Panc1 (cell line): Measurements from ENCODE around the gene TCHP. TPM values are rescaled to one million over a fixed set of nuclear protein-coding genes. Genes with fewer than 3 reads are reported as not detected.

Experiments used
- ATAC-seq: fragments of 200-7000 bp; cut with Tn5 transposase; 2 replicates; pipeline ENCODE4 v1.9.1; 2020; ENCODE audit warnings: mild to moderate bottlenecking, moderate library complexity
- BruUV-seq: library from RNA; stranded (reverse); fragments of 400-500 nt; replicated peaks from 2 replicates; lab custom pipeline; 2021; lab: Mats Ljungman, UMichigan
- CTCF ChIA-PET: fragments of 300-600 bp; sonication (Branson Sonifier 250); formaldehyde crosslinking; loops from one replicate; lab custom pipeline; 2022; ENCODE audit warnings: antibody characterized with exemption; lab: Charles Lee
- POLR2A ChIA-PET: fragments of 300-600 bp; sonication (Branson Sonifier 250); formaldehyde crosslinking; loops from one replicate; lab custom pipeline; 2022; ENCODE audit warnings: antibody characterized with exemption; lab: Charles Lee
- DNase-seq: peaks from one replicate; pipeline ENCODE4 v3.0.0-alpha.2; 2010; ENCODE audit warnings: low read depth, low spot score
- H3K27ac ChIP-seq: 2 replicates; pipeline ENCODE4 v1.5.1; 2011; ENCODE audit warnings: mild to moderate bottlenecking, low read length, inconsistent platforms
- H3K27me3 ChIP-seq: fragments of 200-500 bp; sonication (Bioruptor generic); 2 replicates; pipeline ENCODE4 v1.6.0; 2014; ENCODE audit warnings: low read length, inconsistent platforms; ENCODE audit not compliant: control insufficient read depth, insufficient read depth
- H3K36me3 ChIP-seq: fragments of 200-500 bp; sonication (Bioruptor generic); 2 replicates; pipeline ENCODE4 v1.5.1; 2014; ENCODE audit warnings: inconsistent platforms, mild to moderate bottlenecking, low read length, moderate library complexity; ENCODE audit not compliant: control insufficient read depth, insufficient read depth
- H3K4me1 ChIP-seq: 2 replicates; pipeline ENCODE4 v1.5.1; 2011; ENCODE audit warnings: inconsistent platforms, mild to moderate bottlenecking, low read length, moderate library complexity; ENCODE audit not compliant: control insufficient read depth, insufficient read depth
- H3K4me3 ChIP-seq, 2 experiments: 2 replicates each; pipeline ENCODE4 v1.5.1; 2011 to 2012; ENCODE audit warnings: low read depth in 2 of 2, low read length in 2 of 2, mild to moderate bottlenecking in 2 of 2, inconsistent platforms in 1 of 2, moderate library complexity in 1 of 2
- H3K9me3 ChIP-seq: fragments of 200-500 bp; sonication (Bioruptor generic); 2 replicates; pipeline ENCODE4 v1.5.1; 2014; ENCODE audit warnings: low read depth, mild to moderate bottlenecking, inconsistent platforms, low read length, moderate library complexity; ENCODE audit not compliant: control insufficient read depth, insufficient read depth
- CTCF ChIP-seq: fragments of 450-650 bp; IDR thresholded peaks from 2 replicates; pipeline ENCODE4 v1.5.1; 2017; ENCODE audit warnings: mild to moderate bottlenecking
- POLR2AphosphoS5 ChIP-seq: IDR thresholded peaks from 2 replicates; pipeline ENCODE4 v1.6.1; 2012; ENCODE audit warnings: mild to moderate bottlenecking, low read depth, low read length, moderate library complexity
- REST ChIP-seq, 2 experiments: IDR thresholded peaks; 2 replicates each; pipeline ENCODE4 v1.6.1; 2011 to 2012; ENCODE audit warnings: low read depth in 2 of 2, control low read depth in 1 of 2, low read length in 1 of 2, mild to moderate bottlenecking in 1 of 2, moderate library complexity in 1 of 2; ENCODE audit not compliant: insufficient read depth in 1 of 2
- SIN3A ChIP-seq: IDR thresholded peaks from 2 replicates; pipeline ENCODE4 v1.6.1; 2012; ENCODE audit warnings: low read depth, mild to moderate bottlenecking, low read length, moderate library complexity, borderline replicate concordance; ENCODE audit not compliant: insufficient read depth
- TCF7L2 ChIP-seq: IDR thresholded peaks from 2 replicates; pipeline ENCODE4 v1.6.1; 2011; ENCODE audit warnings: mild to moderate bottlenecking, low read depth, low read length, inconsistent platforms
- in situ Hi-C: cut with HindIII; loops from 2 replicates; pipeline ENCODE4 v1.10.0; 2016; ENCODE audit warnings: low sequenced_read_pairs, low pct_unique_long_range_greater_than_20kb
- intact Hi-C: fragments of 100-400 bp; cut with micrococcal nuclease; formaldehyde crosslinking; loops from one replicate; pipeline ENCODE4 v1.10.0; 2022; ENCODE audit not compliant: unreplicated experiment
- total RNA-seq: library from RNA; stranded (reverse); gene quantifications from one replicate; pipeline ENCODE4 v1.2.1, GENCODE V29; 2021; ENCODE audit not compliant: unreplicated experiment

TCHP gene
- total RNA-seq, 1 experiment from 2014 or later: 25.0 TPM

DNA sequence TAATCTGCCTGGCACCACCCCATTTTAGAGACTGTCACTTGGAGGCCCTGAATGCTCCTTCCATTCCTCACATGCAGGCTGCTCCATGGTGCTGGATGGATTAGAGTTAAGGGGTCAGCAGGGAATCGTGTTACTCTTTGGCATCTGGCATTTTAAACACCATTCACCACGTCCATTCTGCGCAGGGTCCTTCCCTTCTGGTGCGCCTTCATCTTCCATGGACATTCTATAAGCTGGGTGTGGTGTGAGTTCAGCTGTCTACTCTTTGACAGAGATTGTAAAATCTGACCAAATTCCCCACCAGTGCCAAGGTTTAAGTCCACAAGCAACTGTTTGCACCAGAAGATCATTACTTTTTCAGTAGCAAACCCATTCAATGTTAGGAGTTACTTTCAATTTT is 48.3 kb downstream of the TCHP start:
- no peak overlapping the region for H3K27ac ChIP-seq
- intact Hi-C loops (no loop called here), in situ Hi-C loops (no loop called here)
- no peak for ATAC-seq
- ChIA-PET POLR2A (no interaction called here), CTCF (no interaction called here)
- BruUV-seq: no TSS peak
- no peak for DNase-seq
- no peaks in the 10 kb centered on the region for H3K27me3 ChIP-seq
- no peaks in the 10 kb centered on the region for H3K4me1 ChIP-seq
- no peaks in the 10 kb centered on the region for H3K9me3 ChIP-seq
- H3K36me3 ChIP-seq: peaks cover 7% of the 10 kb centered on the region
- H3K4me3 ChIP-seq: no peak overlapping the region
- TF ChIP-seq TCF7L2 (no peak), REST (IDR thresholded peaks at IDR 0.05; ENCODE audit: insufficient read depth in 1 of 2, low read depth in 2 of 2, low read length in 1 of 2) (no peak), POLR2AphosphoS5 (no peak), CTCF (no peak), SIN3A (no peak)

DNA sequence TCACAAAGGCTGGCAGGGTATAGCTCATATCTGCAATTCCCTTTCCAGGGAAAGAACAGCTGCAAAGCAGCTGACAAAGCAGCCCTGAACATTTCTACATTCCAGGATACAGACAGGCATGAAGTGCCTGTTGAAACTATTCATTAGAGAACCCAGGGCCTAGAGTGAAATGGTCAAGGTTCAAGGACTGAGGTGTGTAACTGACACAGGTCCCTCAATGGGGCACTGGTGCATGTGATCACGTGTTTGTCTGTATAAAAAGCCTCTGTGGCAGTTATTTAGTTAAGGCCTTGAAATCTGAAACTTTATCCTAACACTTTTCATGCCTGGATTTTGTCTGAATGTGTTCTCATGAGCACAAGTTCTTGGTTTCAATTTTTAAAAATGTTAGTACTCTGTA is 49.0 kb downstream of the TCHP start:
- peaks cover 7% of the 10 kb centered on the region for H3K36me3 ChIP-seq
- TF ChIP-seq SIN3A (no peak), POLR2AphosphoS5 (no peak), CTCF (no peak), TCF7L2 (no peak), REST (IDR thresholded peaks at IDR 0.05; ENCODE audit: insufficient read depth in 1 of 2, low read depth in 2 of 2, low read length in 1 of 2) (no peak)
- no peaks in the 10 kb centered on the region for H3K4me1 ChIP-seq
- DNase-seq (no peak), ATAC-seq (no peak)
- no TSS peak for BruUV-seq
- H3K9me3 ChIP-seq: no peaks in the 10 kb centered on the region
- no peaks in the 10 kb centered on the region for H3K27me3 ChIP-seq
- ChIA-PET POLR2A (no interaction called here), CTCF (no interaction called here)
- in situ Hi-C loops: no loop called here
- no peak overlapping the region for H3K4me3 ChIP-seq
- no peak overlapping the region for H3K27ac ChIP-seq
- intact Hi-C loops: no loop called here
